ENCODE results near the gene MAEA.

MAEA gene

DNA sequence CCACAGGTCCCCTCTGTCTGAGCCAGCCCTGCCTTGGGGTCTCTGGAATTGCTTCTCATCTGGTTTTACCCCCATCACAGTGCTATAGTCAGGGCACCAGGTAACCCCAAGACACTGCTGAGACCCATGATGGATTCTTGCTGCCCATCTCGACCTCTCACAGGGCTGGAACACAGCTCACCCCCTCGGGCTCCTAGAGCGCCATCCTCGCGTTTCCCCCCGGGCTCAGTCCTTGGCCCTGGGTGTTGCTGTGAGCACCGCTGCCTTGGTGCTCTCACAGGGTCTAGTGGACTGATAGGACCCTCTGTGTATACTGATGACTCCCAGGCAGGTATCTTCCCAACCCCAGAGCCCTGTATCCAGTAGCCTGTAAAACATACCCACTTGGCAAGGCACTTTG lies 8.8 kb downstream of the MAEA start:
- DNase-seq (ENCODE audit: low read depth in 2 of 3, low spot score in 2 of 3): no peak

DNA sequence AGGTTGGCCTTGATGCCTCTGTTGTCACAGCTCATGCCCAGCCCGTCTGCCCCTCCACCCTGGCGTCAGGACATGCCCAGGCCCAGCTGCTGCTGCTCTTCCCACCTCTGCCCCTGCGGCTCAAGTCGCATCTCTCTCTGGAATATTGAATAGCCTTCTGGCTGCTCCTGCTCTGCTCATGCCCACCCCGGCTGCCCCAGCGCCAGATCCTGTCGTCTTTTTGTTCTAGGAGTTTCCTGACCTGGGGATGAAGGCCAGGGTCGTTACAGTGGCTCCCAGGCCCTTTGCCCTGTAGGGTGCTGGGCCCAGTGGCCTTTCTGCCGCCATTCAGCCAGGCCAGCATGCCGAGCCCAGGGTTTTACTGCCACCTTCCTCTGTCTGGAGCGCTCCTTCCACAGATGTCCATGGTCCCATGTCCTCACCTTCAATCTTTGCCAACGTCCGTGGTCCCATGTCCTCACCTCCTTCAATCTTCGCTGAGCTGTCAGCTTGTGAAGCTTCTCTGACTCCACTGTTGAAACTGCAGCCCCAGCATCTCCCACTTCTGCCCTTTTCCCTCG lies 9.7 kb downstream of the MAEA start:
- no peak for DNase-seq (ENCODE audit: low read depth in 2 of 3, low spot score in 2 of 3)

DNA sequence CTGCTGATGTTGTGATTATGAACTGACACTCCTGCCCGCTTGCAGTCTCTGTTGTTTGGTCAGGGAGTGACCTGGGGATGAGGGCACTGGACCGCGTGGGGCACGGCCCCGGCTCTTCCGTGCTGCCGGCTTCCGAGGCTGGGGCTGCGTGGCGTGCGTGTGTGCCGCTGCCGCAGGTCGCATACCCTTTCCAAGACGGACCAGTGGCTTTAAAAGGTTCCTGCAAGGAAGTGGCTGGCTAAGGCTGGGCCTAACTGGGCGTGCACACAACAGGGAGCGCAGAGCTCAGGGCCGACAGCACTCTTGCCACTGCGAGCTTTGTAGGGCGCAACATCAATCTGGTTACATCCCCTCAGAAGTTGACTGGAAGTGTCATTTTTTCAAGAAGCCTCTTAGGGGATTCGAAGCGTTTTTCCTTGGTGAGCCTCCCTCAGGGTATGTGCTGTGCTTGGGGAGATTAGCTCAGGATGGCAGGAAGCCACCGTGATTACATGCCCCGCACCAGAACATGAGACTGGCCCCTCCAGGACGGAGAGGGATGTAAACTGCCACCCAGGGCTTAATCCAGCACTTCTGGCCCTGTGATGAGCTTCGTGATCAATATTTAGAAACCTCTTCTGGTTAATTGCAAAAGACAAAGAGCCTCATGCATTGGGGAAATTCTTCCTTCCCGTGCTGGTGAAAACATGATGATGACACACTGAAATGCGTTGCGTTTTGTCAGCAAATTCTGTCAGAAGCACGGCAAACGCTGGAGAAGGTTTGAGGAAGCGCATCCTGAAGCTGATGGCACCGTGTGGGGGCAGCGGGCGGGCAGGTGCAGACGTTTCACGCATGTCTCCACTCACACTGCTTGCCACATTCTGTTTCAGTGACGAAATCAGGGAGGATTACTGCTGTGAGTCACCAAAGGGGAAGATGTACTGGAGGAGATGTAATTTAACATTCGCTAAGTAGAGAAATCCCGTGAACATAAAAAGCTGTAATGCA lies 11.1 kb downstream of the MAEA start:
- no peak for DNase-seq (ENCODE audit: low read depth in 2 of 3, low spot score in 2 of 3)

- no peak for DNase-seq (ENCODE audit: low read depth in 2 of 3, low spot score in 2 of 3)
Observed at GRCh38 chr4:1302159-1302558, 12.5 kb downstream of the MAEA start.

GRCh38 chr4:1305261-1305711 lies 15.6 kb downstream of the MAEA start:
- DNase-seq (ENCODE audit: low read depth in 2 of 3, low spot score in 2 of 3): no peak

- no peak for DNase-seq (ENCODE audit: low read depth in 2 of 3, low spot score in 2 of 3)
Observed at GRCh38 chr4:1305781-1306455, 16.2 kb downstream of the MAEA start.

- DNase-seq (ENCODE audit: low read depth in 2 of 3, low spot score in 2 of 3): no peak
Observed at GRCh38 chr4:1307951-1308735, 18.5 kb downstream of the MAEA start.

- peak in 2 of 3 experiments; percentile 25 to 50 for DNase-seq (ENCODE audit: low read depth in 2 of 3, low spot score in 2 of 3)
Observed at GRCh38 chr4:1309261-1310010, 19.7 kb downstream of the MAEA start.

DNA sequence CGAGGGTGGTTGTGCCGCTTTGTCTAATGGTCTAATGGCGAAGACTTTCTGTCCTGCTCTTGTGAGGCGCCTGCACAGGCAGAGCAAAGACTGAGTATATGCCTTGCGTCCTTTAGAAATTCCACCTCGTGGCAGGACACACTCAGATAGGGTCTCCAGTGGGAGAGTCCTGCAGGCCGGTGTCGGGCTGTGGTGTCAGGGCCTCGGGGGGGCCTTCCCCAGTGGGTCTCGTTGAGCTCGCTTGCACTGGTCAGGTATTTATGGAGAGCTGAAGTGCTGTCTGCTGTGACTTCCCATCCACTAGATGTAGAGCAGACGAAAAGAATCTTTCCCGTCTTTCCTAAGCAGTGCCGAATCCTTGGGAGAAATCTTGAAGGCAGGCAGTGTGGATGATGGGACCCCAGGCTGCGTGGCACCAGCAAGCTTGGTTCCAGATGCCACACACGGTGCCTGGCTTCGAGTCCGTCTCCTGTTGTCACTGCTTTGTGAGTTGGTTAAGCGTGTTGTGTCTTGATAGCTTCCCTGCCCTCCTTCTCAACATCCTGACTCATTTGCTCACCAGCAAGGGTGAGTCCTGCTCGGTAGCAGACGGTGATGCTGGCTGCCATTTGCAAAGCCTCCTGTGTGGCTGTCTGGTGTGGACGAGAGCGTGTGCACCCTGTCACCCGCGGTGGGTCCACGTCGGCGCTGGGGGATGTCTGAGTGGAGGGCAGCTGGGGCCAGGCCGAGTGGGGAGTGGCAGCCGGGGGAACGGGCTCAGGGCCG lies 20.5 kb downstream of the MAEA start:
- DNase-seq (ENCODE audit: low read depth in 2 of 3, low spot score in 2 of 3): no peak

DNA sequence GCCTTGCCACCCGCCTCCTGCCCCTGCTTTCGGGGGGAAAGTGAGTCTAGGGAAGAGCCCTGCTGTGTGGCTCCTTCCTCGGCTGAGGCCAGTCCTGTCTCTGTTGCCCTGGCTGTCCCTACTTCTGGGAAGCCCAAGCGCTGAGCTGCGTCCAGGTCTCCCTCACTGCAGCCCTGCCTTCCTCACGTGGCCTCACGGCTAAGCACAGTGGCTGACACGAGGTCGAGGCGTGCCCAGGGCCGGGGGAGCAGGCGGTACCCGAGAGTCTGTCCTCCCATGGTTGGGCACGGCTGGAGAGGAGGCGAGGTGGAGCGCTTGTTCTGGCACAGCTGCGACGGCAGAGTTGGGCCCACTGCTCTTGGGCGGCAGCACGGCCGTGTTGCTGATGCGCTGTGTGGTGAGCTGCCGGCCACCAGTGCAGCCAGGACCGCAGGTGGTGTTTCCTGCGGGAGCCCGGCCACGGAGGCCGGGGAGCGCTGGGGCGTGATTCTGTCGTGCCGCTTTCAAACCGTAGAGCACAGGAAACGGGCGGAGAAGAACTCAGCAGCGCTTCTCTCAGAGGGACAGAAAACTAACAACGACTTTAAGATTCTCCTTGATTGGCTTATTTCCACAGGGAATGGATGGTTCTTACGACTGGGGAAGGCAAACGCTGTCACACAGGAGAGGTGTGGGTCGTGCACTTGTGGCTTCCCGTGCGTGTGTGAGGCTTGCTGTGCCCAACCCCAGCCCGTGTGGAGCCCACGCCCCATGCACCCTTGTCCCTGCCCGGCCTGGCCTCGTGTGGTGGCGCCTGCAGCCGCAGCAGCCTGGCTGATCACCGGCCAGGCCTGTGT lies 21.3 kb downstream of the MAEA start:
- DNase-seq (ENCODE audit: low read depth in 2 of 3, low spot score in 2 of 3): no peak

DNA sequence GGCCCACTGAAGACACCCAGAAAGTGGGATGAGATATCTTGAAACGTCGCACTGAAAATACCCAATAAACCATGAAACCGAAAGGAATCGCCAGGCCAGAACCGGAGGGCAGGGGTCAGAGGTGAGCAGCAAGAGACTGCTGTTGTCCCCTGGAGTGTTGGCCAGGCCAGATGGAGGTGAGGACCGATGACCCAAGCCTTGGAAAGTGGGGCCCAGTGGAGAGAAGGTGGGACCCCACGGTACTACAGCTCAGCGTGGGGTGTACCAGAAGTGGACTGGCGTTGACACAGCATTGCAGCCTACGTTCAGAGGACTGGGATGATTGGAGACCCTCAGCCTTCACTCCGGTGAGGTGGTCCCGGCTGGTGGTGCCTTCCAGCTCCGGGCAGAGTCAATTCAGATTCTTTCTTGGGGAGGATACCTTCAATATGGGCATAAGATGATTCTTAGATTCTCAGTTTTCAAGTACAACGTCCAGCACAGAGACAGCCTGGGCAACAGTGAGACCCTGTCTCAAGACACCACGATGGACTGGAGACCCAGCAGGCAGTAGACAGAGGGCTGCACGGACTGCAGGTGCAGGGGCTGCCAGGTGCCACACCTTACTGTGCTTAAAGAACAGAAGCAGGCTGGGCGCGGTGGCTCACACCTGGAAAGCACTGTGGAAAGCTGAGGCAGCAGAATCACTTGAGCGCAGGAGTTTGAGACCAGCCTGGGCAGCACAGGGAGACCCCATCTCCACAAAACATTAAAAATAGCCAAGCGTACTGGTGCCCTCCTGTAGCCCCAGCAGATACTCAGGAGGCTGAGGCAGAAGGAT lies 23.3 kb downstream of the MAEA start:
- DNase-seq (ENCODE audit: low read depth in 2 of 3, low spot score in 2 of 3): no peak

DNA sequence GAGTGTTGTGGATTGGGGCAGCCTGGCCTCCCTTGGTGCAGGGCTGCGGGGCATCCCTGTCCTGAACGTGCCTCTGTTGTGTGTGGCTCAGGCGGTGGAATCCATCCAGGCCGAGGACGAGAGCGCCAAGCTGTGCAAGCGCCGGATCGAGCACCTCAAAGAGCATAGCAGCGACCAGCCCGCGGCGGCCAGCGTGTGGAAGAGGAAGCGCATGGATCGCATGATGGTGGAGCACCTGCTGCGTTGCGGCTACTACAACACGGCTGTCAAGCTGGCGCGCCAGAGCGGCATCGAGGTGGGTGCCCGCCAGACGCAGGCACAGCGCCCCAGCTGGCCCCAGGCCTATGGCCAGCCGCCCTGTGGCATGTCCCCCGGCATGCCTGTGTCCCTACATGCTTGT lies 25.6 kb downstream of the MAEA start:
- no peak for DNase-seq (ENCODE audit: low read depth in 2 of 3, low spot score in 2 of 3)

GRCh38 chr4:1315836-1316536 lies 26.3 kb downstream of the MAEA start:
- DNase-seq (ENCODE audit: low read depth in 2 of 3, low spot score in 2 of 3): no peak

- DNase-seq (ENCODE audit: low read depth in 2 of 3, low spot score in 2 of 3): no peak
Observed at GRCh38 chr4:1316537-1317168, 27.0 kb downstream of the MAEA start.

DNA sequence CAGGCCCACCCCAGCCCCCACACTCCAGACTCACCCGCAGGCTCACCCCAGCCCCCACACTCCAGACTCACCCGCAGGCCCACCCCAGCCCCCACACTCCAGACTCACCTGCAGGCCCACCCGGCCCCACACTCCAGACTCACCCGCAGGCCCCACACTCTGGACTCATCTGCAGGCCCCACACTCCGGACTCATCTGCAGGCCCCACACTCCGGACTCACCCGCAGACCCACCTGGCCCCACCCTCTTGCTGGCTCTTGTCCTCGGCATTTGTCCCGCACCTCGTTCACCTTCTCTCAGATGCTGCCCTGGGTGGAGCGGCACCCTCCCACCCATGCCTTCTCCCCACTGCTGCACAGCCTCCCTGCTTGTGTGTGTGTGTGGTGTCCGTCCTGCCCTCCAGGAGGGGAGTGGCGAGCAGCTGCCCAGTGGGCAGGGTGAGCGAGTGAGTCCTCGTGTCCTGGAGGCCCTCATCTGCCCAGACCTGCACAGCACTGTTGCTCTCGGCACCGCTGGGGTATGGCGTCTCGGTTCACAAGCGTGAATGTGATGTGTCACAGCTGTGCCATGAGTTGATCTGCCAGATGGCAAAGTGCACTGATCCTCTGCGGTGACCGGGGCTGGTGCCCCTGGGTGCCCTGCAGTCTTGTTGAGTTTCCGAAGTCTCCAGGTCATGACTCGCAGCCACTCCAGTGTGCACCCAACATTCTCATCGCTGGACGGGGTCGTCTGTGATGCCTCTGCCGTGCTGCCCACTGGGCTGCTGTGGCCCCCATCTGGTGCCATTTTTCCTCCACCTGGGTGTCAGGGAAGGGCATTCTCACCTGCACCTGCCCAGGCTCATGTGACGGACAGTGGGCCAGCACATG lies 27.7 kb downstream of the MAEA start:
- DNase-seq (ENCODE audit: low read depth in 2 of 3, low spot score in 2 of 3): no peak

DNA sequence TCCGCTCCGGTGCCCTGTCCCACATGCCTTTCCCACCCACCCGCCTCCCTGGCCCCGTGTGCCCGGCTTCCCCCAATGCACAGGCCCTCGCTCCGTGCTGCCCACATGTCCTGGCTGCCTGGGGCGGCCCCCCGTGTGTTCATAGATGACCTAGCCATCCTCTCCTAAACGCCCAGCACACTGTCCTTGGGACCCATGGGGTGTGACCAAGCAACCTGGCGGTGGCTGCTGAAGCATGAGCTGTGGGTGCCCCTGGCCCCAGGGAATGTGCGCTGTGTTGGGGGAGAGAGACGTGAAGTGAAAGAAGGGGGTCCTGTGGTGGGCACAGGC lies 28.3 kb downstream of the MAEA start:
- DNase-seq (ENCODE audit: low read depth in 2 of 3, low spot score in 2 of 3): no peak

Data from activated CD8-positive, alpha-beta memory T cell treated with anti-CD3 and anti-CD28 coated beads for 48 hours (primary cell).